DMS114 treated with DMSO at 0.1 percent for 48 hours (cell line): ENCODE measurements around the gene FBXL17.

Source experiments
- DNase-seq: peaks from one replicate; lab custom pipeline; 2025; ENCODE audit not compliant: unreplicated experiment; lab: John Stamatoyannopoulos, UW

FBXL17 gene

GRCh38 chr5:108006791-108007190 is 375.1 kb downstream of the FBXL17 start:
- no peak for DNase-seq

GRCh38 chr5:108003178-108003577 is 378.7 kb downstream of the FBXL17 start:
- no peak for DNase-seq

GRCh38 chr5:108001222-108001621 is 380.7 kb downstream of the FBXL17 start:
- DNase-seq = no peak

- DNase-seq = no peak
These were observed 384.4 kb downstream of the FBXL17 start for GRCh38 chr5:107997338-107997980.

GRCh38 chr5:107993341-107993740 is 388.6 kb downstream of the FBXL17 start:
- DNase-seq = no peak

- no peak for DNase-seq
These were observed 390.8 kb downstream of the FBXL17 start for GRCh38 chr5:107990881-107991810.

GRCh38 chr5:107985144-107985543 is 396.8 kb downstream of the FBXL17 start:
- DNase-seq = no peak

- no peak for DNase-seq
These were observed 399.0 kb downstream of the FBXL17 start for GRCh38 chr5:107982703-107983425.

- no peak for DNase-seq
These were observed 400.8 kb downstream of the FBXL17 start for GRCh38 chr5:107980923-107981692.

GRCh38 chr5:107979900-107980299 is 402.0 kb downstream of the FBXL17 start:
- no peak for DNase-seq

- no peak for DNase-seq
These were observed 402.6 kb downstream of the FBXL17 start for GRCh38 chr5:107979291-107979690.

- no peak for DNase-seq
These were observed 404.3 kb downstream of the FBXL17 start for GRCh38 chr5:107977550-107978071.

GRCh38 chr5:107975568-107975967 is 406.3 kb downstream of the FBXL17 start:
- DNase-seq = no peak

GRCh38 chr5:107971846-107972245 is 410.1 kb downstream of the FBXL17 start:
- no peak for DNase-seq

- DNase-seq = no peak
These were observed 412.1 kb downstream of the FBXL17 start for GRCh38 chr5:107969847-107970246.

- no peak for DNase-seq
These were observed 412.9 kb downstream of the FBXL17 start for GRCh38 chr5:107968998-107969397.

GRCh38 chr5:107968406-107968843 is 413.5 kb downstream of the FBXL17 start:
- no peak for DNase-seq

GRCh38 chr5:107966201-107966600 is 415.7 kb downstream of the FBXL17 start:
- DNase-seq = no peak

GRCh38 chr5:107964722-107965121 is 417.2 kb downstream of the FBXL17 start:
- DNase-seq = no peak

- no peak for DNase-seq
These were observed 422.2 kb downstream of the FBXL17 start for GRCh38 chr5:107959573-107960279.
